ENCODE data around the gene ZFAND6. TPM values are rescaled to one million over a fixed set of nuclear protein-coding genes. Genes with fewer than 3 reads are reported as not detected.

Gene ZFAND6
- total RNA-seq, 1 donor from 2014 or later: 87.4 TPM

DNA sequence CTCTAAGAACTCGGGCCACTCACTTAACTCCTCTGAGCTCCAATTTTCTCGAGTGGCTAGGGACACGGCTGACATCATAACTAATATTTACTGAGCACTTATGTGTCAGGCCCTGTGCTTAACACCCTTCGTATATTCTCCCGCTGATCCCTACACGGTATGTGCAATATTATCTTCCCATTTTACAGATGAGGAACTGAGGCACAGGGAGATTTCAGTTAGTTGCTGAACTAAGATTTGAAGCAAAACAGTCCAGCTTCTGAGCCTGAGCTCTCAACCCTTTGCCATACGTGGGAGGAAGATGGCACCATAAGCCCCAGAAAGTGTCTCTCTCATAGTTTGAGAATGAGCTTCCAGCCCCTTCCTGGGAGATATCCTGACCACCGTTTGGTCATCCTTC is 112.9 kb downstream of the ZFAND6 start:
- no peak for TF ChIP-seq POLR2AphosphoS5 (IDR thresholded peaks at IDR 0.05; ENCODE audit: insufficient read depth in 1 of 2, low read depth in 1 of 2)
- TF ChIP-seq, protein P1, sequence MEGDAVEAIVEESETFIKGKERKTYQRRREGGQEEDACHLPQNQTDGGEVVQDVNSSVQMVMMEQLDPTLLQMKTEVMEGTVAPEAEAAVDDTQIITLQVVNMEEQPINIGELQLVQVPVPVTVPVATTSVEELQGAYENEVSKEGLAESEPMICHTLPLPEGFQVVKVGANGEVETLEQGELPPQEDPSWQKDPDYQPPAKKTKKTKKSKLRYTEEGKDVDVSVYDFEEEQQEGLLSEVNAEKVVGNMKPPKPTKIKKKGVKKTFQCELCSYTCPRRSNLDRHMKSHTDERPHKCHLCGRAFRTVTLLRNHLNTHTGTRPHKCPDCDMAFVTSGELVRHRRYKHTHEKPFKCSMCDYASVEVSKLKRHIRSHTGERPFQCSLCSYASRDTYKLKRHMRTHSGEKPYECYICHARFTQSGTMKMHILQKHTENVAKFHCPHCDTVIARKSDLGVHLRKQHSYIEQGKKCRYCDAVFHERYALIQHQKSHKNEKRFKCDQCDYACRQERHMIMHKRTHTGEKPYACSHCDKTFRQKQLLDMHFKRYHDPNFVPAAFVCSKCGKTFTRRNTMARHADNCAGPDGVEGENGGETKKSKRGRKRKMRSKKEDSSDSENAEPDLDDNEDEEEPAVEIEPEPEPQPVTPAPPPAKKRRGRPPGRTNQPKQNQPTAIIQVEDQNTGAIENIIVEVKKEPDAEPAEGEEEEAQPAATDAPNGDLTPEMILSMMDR (IDR thresholded peaks at IDR 0.05): no peak
- no peak for TF ChIP-seq POLR2A (IDR thresholded peaks at IDR 0.05)
- Histone ChIP-seq H3K4me1 (peaks cover 28% of the 10 kb centered on the region), H3K27me3 (no peaks in the 10 kb centered on the region), H3K36me3 (peaks cover 0 to 17% of the 10 kb centered on the region in 2 donors), H3K9me3 (no peaks in the 10 kb centered on the region), H3K27ac (no peak overlapping the region), H3K4me3 (no peak overlapping the region)
- intact Hi-C loops (cut with DNase I): no loop called here
- DNase-seq (ENCODE audit: extremely low spot score in 2 of 2): no peak

DNA sequence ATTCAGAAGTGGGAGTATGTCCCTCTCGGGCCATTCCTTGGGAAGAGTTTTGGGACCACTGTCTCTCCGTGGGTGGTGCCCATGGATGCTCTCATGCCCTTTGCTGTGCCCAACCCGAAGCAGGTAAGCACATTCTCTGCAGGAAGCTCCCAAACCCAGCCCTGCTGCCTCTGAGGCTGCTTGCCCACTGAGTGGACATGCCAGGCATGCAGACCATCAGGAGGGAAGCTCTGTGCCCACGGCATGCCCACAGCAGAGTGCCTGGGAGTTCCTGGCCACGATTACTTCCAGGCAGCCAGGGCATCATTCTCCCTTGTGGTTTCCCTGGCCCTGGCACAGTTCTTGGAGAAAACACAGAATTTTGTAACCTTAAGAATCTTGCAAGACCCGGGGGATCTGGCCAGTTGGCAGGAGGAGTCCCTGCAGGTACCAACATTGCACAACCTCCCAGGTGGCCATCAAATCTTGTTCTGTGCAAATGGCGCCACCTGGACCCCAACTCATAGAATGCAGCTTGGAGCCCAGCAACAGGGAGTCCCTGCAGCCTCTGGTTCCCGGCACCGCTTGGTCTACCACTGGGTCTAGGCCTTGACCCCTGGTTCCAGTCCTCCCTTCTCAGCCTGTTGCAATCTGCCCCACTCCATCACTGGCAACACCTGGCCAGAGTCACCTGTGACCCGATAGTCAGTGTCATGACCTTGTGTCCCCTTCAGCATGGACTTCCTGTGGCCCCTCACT is 113.7 kb downstream of the ZFAND6 start:
- no peak for DNase-seq (ENCODE audit: extremely low spot score in 2 of 2)
- Histone ChIP-seq H3K4me1 (peaks cover 28% of the 10 kb centered on the region), H3K27me3 (no peaks in the 10 kb centered on the region), H3K36me3 (peaks cover 0 to 23% of the 10 kb centered on the region in 2 donors), H3K9me3 (no peaks in the 10 kb centered on the region), H3K4me3 (no peak overlapping the region), H3K27ac (peak overlapping the region; percentile 82)
- intact Hi-C loops (cut with DNase I): no loop called here
- TF ChIP-seq POLR2AphosphoS5 (IDR thresholded peaks at IDR 0.05; ENCODE audit: insufficient read depth in 1 of 2, low read depth in 1 of 2) (no peak), POLR2A (IDR thresholded peaks at IDR 0.05) (no peak)
- TF ChIP-seq, protein P1 (IDR thresholded peaks at IDR 0.05): peak; percentile 39 to 47 (median 47)

DNA sequence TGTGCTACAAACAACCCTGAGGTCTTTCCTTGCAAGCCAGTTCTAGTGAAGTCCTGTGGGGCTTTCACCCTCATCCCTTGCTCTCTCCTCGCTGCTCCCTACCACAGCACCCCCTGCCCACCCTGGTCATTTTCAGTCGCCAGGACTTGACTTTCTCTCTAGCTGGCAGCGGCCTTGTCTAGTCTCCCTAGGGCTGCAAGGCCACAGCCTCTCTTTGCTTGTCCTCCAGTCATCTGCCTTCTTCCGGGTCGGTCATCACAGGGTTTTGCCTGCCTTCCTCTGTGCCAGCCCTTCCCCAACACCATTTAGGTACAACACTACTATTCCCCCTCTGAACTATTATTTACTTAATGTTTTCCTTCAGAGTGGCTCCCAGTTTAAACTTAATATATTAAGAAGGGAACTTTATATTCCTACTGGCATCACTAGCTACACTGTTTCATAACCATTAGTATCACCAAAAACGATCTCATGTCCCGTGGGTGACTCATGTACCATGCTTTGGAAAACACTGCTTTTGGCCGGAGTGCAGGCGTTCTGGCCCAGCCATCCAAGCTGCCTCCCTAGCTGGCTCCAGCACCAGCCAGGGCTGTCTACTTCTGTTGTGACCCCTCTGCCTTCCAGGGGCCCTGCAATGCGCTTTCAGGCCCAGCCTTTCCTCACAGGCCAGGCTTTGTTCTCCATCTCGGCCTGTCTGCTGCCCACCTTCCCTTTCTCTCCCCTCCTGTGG is 114.7 kb downstream of the ZFAND6 start:
- Histone ChIP-seq H3K36me3 (peaks cover 0 to 23% of the 10 kb centered on the region in 2 donors), H3K27me3 (no peaks in the 10 kb centered on the region), H3K4me3 (no peak overlapping the region), H3K9me3 (no peaks in the 10 kb centered on the region), H3K27ac (peak overlapping the region; percentile 82), H3K4me1 (peaks cover 28% of the 10 kb centered on the region)
- TF ChIP-seq, protein P1 (IDR thresholded peaks at IDR 0.05): no peak
- TF ChIP-seq POLR2AphosphoS5 (IDR thresholded peaks at IDR 0.05; ENCODE audit: insufficient read depth in 1 of 2, low read depth in 1 of 2): peak; percentile 43 to 70
- intact Hi-C loops (cut with DNase I): no loop called here
- no peak for DNase-seq (ENCODE audit: extremely low spot score in 2 of 2)

DNA sequence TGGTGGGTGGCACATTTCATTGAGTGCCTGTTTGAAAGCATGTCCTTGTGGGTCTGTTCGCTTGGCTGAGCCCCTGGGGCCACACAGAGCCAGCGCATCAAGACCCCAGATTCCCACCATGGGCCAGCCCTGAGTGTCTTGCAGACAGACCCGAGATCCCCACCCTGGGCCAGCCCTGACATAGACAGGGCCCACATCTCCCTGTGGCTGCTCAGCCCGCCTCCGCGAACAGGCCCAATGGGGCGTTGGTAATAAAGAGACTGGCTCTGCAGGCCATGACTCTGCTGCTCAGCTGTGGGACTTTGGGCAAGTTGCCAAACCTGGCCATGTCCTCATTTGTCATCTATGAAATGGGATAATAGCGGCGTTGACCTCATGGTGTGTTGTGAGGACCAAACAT is 116.0 kb downstream of the ZFAND6 start:
- no peak overlapping the region for H3K4me3 ChIP-seq
- peak overlapping the region; percentile 82 for H3K27ac ChIP-seq
- H3K4me1 ChIP-seq: peaks cover 32% of the 10 kb centered on the region
- H3K36me3 ChIP-seq: peaks cover 0 to 26% of the 10 kb centered on the region in 2 donors
- TF ChIP-seq, protein P1 (IDR thresholded peaks at IDR 0.05): no peak
- no peak for TF ChIP-seq POLR2A (IDR thresholded peaks at IDR 0.05)
- no peak for TF ChIP-seq POLR2AphosphoS5 (IDR thresholded peaks at IDR 0.05; ENCODE audit: insufficient read depth in 1 of 2, low read depth in 1 of 2)
- no peak for DNase-seq (ENCODE audit: extremely low spot score in 2 of 2)
- no peaks in the 10 kb centered on the region for H3K27me3 ChIP-seq
- intact Hi-C loops (cut with DNase I): no loop called here
- H3K9me3 ChIP-seq: no peaks in the 10 kb centered on the region

- Histone ChIP-seq H3K27me3 (no peaks in the 10 kb centered on the region), H3K9me3 (no peaks in the 10 kb centered on the region), H3K27ac (no peak overlapping the region), H3K4me1 (peaks cover 32% of the 10 kb centered on the region), H3K36me3 (peaks cover 0 to 34% of the 10 kb centered on the region in 2 donors), H3K4me3 (no peak overlapping the region)
- intact Hi-C loops (cut with DNase I): no loop called here
- TF ChIP-seq POLR2AphosphoS5 (IDR thresholded peaks at IDR 0.05; ENCODE audit: insufficient read depth in 1 of 2, low read depth in 1 of 2): no peak
- no peak for TF ChIP-seq POLR2A (IDR thresholded peaks at IDR 0.05)
- TF ChIP-seq, protein P1 (IDR thresholded peaks at IDR 0.05): no peak
- no peak for DNase-seq (ENCODE audit: extremely low spot score in 2 of 2)
Observed at GRCh38 chr15:80176443-80176842, 117.0 kb downstream of the ZFAND6 start.

Measured in vagina (tissue), 2 donors.